GM23338 (cell line): Measurements from ENCODE around the gene UGCG. TPM values are rescaled to one million over a fixed set of nuclear protein-coding genes. Genes with fewer than 3 reads are reported as not detected.
A peak's percentile ranks its signal among the peaks of the same experiment; 100 is the strongest.

Source experiments
- ATAC-seq: fragments of 200-7000 bp; cut with Tn5 transposase; 3 replicates; pipeline ENCODE4 v1.9.1; 2020
- DNase-seq: peaks from one replicate; pipeline ENCODE4 v3.0.0-alpha.2; 2015; ENCODE audit warnings: low spot score
- H2AFZ ChIP-seq: fragments of 200-600 bp; sonication (generic); 2 replicates; pipeline ENCODE4 v1.8.0; 2016; ENCODE audit warnings: antibody characterized with exemption, mild to moderate bottlenecking, moderate library complexity
- H3F3A ChIP-seq: fragments of 200-600 bp; sonication (generic); replicated peaks from 2 replicates; pipeline ENCODE4 v1.8.0; 2017; ENCODE audit warnings: antibody characterized with exemption, mixed run types, low read depth
- H3K27ac ChIP-seq: fragments of 200-600 bp; sonication (generic); 2 replicates; pipeline ENCODE4 v1.6.1; 2016; ENCODE audit warnings: low read depth
- H3K27me3 ChIP-seq: fragments of 200-600 bp; sonication (generic); 2 replicates; pipeline ENCODE4 v1.8.0; 2016; ENCODE audit warnings: mild to moderate bottlenecking, mixed run types, moderate library complexity; ENCODE audit not compliant: insufficient read depth
- H3K36me3 ChIP-seq: fragments of 200-600 bp; sonication (generic); 2 replicates; pipeline ENCODE4 v1.8.0; 2016; ENCODE audit warnings: mild to moderate bottlenecking; ENCODE audit not compliant: insufficient read depth
- H3K4me1 ChIP-seq: fragments of 200-600 bp; sonication (generic); 2 replicates; pipeline ENCODE4 v1.8.0; 2016; ENCODE audit warnings: mild to moderate bottlenecking, moderate library complexity; ENCODE audit not compliant: insufficient read depth
- H3K4me2 ChIP-seq: fragments of 200-600 bp; sonication (generic); 2 replicates; pipeline ENCODE4 v1.7.1; 2017; ENCODE audit warnings: mixed run types
- H3K4me3 ChIP-seq: fragments of 200-600 bp; sonication (generic); 2 replicates; pipeline ENCODE4 v1.6.1; 2016; ENCODE audit warnings: mixed run types
- H3K79me2 ChIP-seq: fragments of 200-600 bp; sonication (generic); replicated peaks from 2 replicates; pipeline ENCODE4 v1.8.0; 2017; ENCODE audit warnings: mild to moderate bottlenecking; ENCODE audit not compliant: insufficient read depth
- H3K9me2 ChIP-seq: fragments of 200-600 bp; sonication (generic); 2 replicates; pipeline ENCODE4 v1.8.0; 2017; ENCODE audit not compliant: insufficient read depth
- H4K20me1 ChIP-seq: fragments of 200-600 bp; sonication (generic); replicated peaks from 2 replicates; pipeline ENCODE4 v1.8.0; 2017; ENCODE audit warnings: mild to moderate bottlenecking; ENCODE audit not compliant: insufficient read depth
- H3K27ac Mint-ChIP-seq: 2 replicates; pipeline ENCODE4 v1.8.0; 2020; ENCODE audit warnings: inconsistent platforms, mild to moderate bottlenecking, moderate library complexity, mixed read lengths
- H3K27me3 Mint-ChIP-seq: 3 replicates; pipeline ENCODE4 v1.8.0; 2022; ENCODE audit warnings: low read depth, mild to moderate bottlenecking, moderate library complexity, mixed read lengths, inconsistent platforms; ENCODE audit not compliant: insufficient read depth, poor library complexity
- H3K36me3 Mint-ChIP-seq: 3 replicates; pipeline ENCODE4 v1.8.0; 2021; ENCODE audit warnings: low read depth, mild to moderate bottlenecking, inconsistent platforms, moderate library complexity, mixed read lengths
- H3K4me1 Mint-ChIP-seq: 3 replicates; pipeline ENCODE4 v1.8.0; 2020; ENCODE audit warnings: mild to moderate bottlenecking, inconsistent platforms, mixed read lengths
- H3K4me3 Mint-ChIP-seq: 3 replicates; pipeline ENCODE4 v1.8.0; 2021; ENCODE audit warnings: moderate library complexity, mild to moderate bottlenecking, inconsistent platforms, mixed read lengths
- H3K9me3 Mint-ChIP-seq: 3 replicates; pipeline ENCODE4 v1.8.0; 2020; ENCODE audit warnings: moderate library complexity, mild to moderate bottlenecking, inconsistent platforms, mixed read lengths
- CREB1 ChIP-seq: fragments of 250-450 bp; sonication (Bioruptor Pico); IDR thresholded peaks from 2 replicates; pipeline ENCODE4 v1.5.0; 2020; ENCODE audit warnings: low read depth, mild to moderate bottlenecking, moderate library complexity
- CTCF ChIP-seq, 2 experiments: fragments of 200-600 bp in 1 of 2; sonication (generic) in 1 of 2; conservative IDR thresholded peaks; 2 replicates each; pipeline versions ENCODE4 v1.5.1 to v1.6.1; 2016 to 2017; ENCODE audit warnings: antibody characterized with exemption in 2 of 2, low read depth in 2 of 2, mild to moderate bottlenecking in 2 of 2, moderate library complexity in 1 of 2
- ETS1 ChIP-seq: IDR thresholded peaks from 2 replicates; pipeline ENCODE4 v1.6.1; 2016; ENCODE audit warnings: antibody characterized with exemption
- NANOG ChIP-seq: IDR thresholded peaks from 2 replicates; pipeline ENCODE4 v1.6.1; 2016; ENCODE audit warnings: antibody characterized with exemption, borderline replicate concordance
- POLR2AphosphoS5 ChIP-seq: IDR thresholded peaks from 2 replicates; pipeline ENCODE4 v1.6.1; 2016; ENCODE audit warnings: antibody characterized with exemption, low read depth
- REST ChIP-seq: IDR thresholded peaks from one replicate; pipeline ENCODE4 v1.6.1; 2018; ENCODE audit warnings: antibody characterized with exemption; ENCODE audit not compliant: unreplicated experiment
- STAT1 ChIP-seq: IDR thresholded peaks from one replicate; pipeline ENCODE4 v1.6.1; 2016; ENCODE audit warnings: antibody characterized with exemption; ENCODE audit not compliant: unreplicated experiment
- ZNF114 ChIP-seq: fragments of 250-450 bp; sonication (Bioruptor Pico); IDR thresholded peaks from 2 replicates; pipeline ENCODE4 v1.5.0; 2020; ENCODE audit warnings: mild to moderate bottlenecking, moderate library complexity
- polyA plus RNA-seq: library from polyadenylated mRNA; unstranded; fragments of >200 nt; fragmentation: Nextera tagmentation; extraction: Ambion mirVana; gene quantifications from 2 replicates; pipeline ENCODE4 v1.2.1, GENCODE V29; 2016
- total RNA-seq: library from RNA; depleted of rRNA; stranded (reverse); fragments of >200 nt; shearing (Covaris generic); gene quantifications from 2 replicates; pipeline ENCODE4 v1.2.3, GENCODE V29; 2014

UGCG gene
- total and polyA plus RNA-seq, 2 experiments from 2014 or later: 30.4 to 44.9 TPM

- TF ChIP-seq ETS1: no peak
- no peak for TF ChIP-seq POLR2AphosphoS5
- TF ChIP-seq CREB1 (CRISPR knock-in tag): no peak
- TF ChIP-seq STAT1: no peak
These were observed 4.6 kb upstream of the UGCG start (continued) for GRCh38 chr9:111891910-111892499.

- Histone ChIP-seq H3K27ac (0 out of 2 replicates have a peak overlapping the region, but pooled peaks have one; percentile 11), H3K27me3 (no peaks in the 10 kb centered on the region), H4K20me1 (peaks cover 28% of the 10 kb centered on the region), H3K4me2 (peak overlapping the region; percentile 74), H3K79me2 (peaks cover 47% of the 10 kb centered on the region), H2AFZ (no peak overlapping the region), H3K36me3 (no peaks in the 10 kb centered on the region), H3F3A (no peaks in the 10 kb centered on the region), H3K4me1 (peaks cover 26% of the 10 kb centered on the region), H3K9me2 (no peaks in the 10 kb centered on the region), H3K4me3 (peak overlapping the region; percentile 85)
- ATAC-seq (peak; percentile 37), DNase-seq (peak; percentile 72)
- H3K27ac Mint-ChIP-seq: no peak overlapping the region
- peaks cover 11% of the 10 kb centered on the region; the same call in 2 of the 3 replicates for H3K4me1 Mint-ChIP-seq
- H3K4me3 Mint-ChIP-seq: peak overlapping the region; percentile 81; the same call in 2 of the 3 replicates
- TF ChIP-seq STAT1: no peak
- TF ChIP-seq REST: no peak
- no peak for TF ChIP-seq POLR2AphosphoS5
- no peaks in the 10 kb centered on the region for H3K36me3 Mint-ChIP-seq
- H3K27me3 Mint-ChIP-seq: peaks cover 4% of the 10 kb centered on the region
- no peaks in the 10 kb centered on the region for H3K9me3 Mint-ChIP-seq
These were observed 457 bp downstream of the UGCG start for GRCh38 chr9:111896942-111897600.

GRCh38 chr9:111897601-111898137 lies 1.1 kb downstream of the UGCG start:
- Histone ChIP-seq H4K20me1 (peaks cover 33% of the 10 kb centered on the region), H3K4me3 (peak overlapping the region; percentile 85), H3K9me2 (no peaks in the 10 kb centered on the region), H3F3A (no peaks in the 10 kb centered on the region), H2AFZ (no peak overlapping the region), H3K79me2 (peaks cover 53% of the 10 kb centered on the region), H3K27ac (0 out of 2 replicates have a peak overlapping the region, but pooled peaks have one; percentile 11), H3K27me3 (no peaks in the 10 kb centered on the region), H3K36me3 (no peaks in the 10 kb centered on the region), H3K4me2 (peak overlapping the region; percentile 74), H3K4me1 (peaks cover 29% of the 10 kb centered on the region)
- ATAC-seq (no peak), DNase-seq (no peak)
- Mint-ChIP-seq H3K4me3 (no peak overlapping the region), H3K27me3 (peaks cover 4% of the 10 kb centered on the region), H3K36me3 (no peaks in the 10 kb centered on the region), H3K27ac (no peak overlapping the region), H3K9me3 (no peaks in the 10 kb centered on the region), H3K4me1 (peaks cover 11% of the 10 kb centered on the region; the same call in 2 of the 3 replicates)
- TF ChIP-seq ETS1 (no peak), CTCF (conservative IDR thresholded peaks at IDR 0.05; ENCODE audit: low read depth in 2 of 2) (no peak), NANOG (no peak), CREB1 (CRISPR knock-in tag) (no peak), ZNF114 (no peak)
